Neural cell (in vitro differentiated cells): Measurements from ENCODE around the gene SOX12. TPM values are rescaled to one million over a fixed set of nuclear protein-coding genes. Genes with fewer than 3 reads are reported as not detected.

ENCODE experiments used
- H2AFZ ChIP-seq: fragments of 200-600, 300-800 bp; sonication (generic), shearing (Covaris generic); 2 replicates; pipeline ENCODE4 v1.6.0; 2014; ENCODE audit warnings: low read depth, mild to moderate bottlenecking, antibody characterized with exemption, low read length, moderate library complexity
- H3F3A ChIP-seq: fragments of 200-600 bp; shearing (Covaris generic); 2 replicates; pipeline ENCODE4 v1.6.1; 2016; ENCODE audit warnings: mild to moderate bottlenecking, moderate library complexity, mixed read lengths, antibody characterized with exemption, low read length; ENCODE audit not compliant: insufficient read depth, poor library complexity, severe bottlenecking
- H3K27ac ChIP-seq: fragments of 200-600, 300-800 bp; sonication (generic), shearing (Covaris generic); 2 replicates; pipeline ENCODE4 v1.5.1; 2014; ENCODE audit warnings: mild to moderate bottlenecking, low read length, moderate library complexity
- H3K27me3 ChIP-seq: fragments of 300-800, 200-600 bp; sonication (generic), shearing (Covaris generic); 2 replicates; pipeline ENCODE4 v1.6.0; 2014; ENCODE audit warnings: mild to moderate bottlenecking, low read depth, low read length, moderate library complexity; ENCODE audit not compliant: insufficient read depth
- H3K36me3 ChIP-seq: fragments of 300-800, 200-600 bp; sonication (generic), shearing (Covaris generic); 2 replicates; pipeline ENCODE4 v1.5.1; 2014; ENCODE audit warnings: mild to moderate bottlenecking, antibody characterized with exemption, low read length, moderate library complexity; ENCODE audit not compliant: insufficient read depth
- H3K4me2 ChIP-seq: fragments of 300-800, 200-600 bp; sonication (generic), shearing (Covaris generic); 2 replicates; pipeline ENCODE4 v1.6.0; 2014; ENCODE audit warnings: mild to moderate bottlenecking, low read length
- H3K4me3 ChIP-seq: fragments of 300-800, 200-600 bp; sonication (generic), shearing (Covaris generic); 2 replicates; pipeline ENCODE4 v1.5.1; 2014; ENCODE audit warnings: mild to moderate bottlenecking, low read length, moderate library complexity
- H3K79me2 ChIP-seq: fragments of 200-600 bp; shearing (Covaris generic); replicated peaks from 2 replicates; pipeline ENCODE4 v1.6.0; 2014; ENCODE audit warnings: mild to moderate bottlenecking, low read length, moderate library complexity; ENCODE audit not compliant: insufficient read depth
- H3K9ac ChIP-seq: fragments of 300-800, 200-600 bp; sonication (generic), shearing (Covaris generic); 2 replicates; pipeline ENCODE4 v1.6.1; 2016; ENCODE audit warnings: mild to moderate bottlenecking, low read length, mixed read lengths
- H3K9me2 ChIP-seq: fragments of 200-600 bp; shearing (Covaris generic); 2 replicates; pipeline ENCODE4 v1.6.1; 2016; ENCODE audit warnings: mild to moderate bottlenecking, low read length, mixed read lengths; ENCODE audit not compliant: insufficient read depth
- H3K9me3 ChIP-seq: fragments of 200-600, 300-800 bp; sonication (generic), shearing (Covaris generic); 2 replicates; pipeline ENCODE4 v1.6.1; 2016; ENCODE audit warnings: mild to moderate bottlenecking, mixed run types, low read length, moderate library complexity, mixed read lengths
- H4K20me1 ChIP-seq: fragments of 200-600 bp; shearing (Covaris generic); 2 replicates; pipeline ENCODE4 v1.6.1; 2016; ENCODE audit warnings: mild to moderate bottlenecking, mixed run types; ENCODE audit not compliant: insufficient read depth
- EP300 ChIP-seq: fragments of 450-650 bp; conservative IDR thresholded peaks from 2 replicates; pipeline ENCODE4 v1.6.1; 2014; ENCODE audit warnings: antibody characterized with exemption, mild to moderate bottlenecking, moderate library complexity; ENCODE audit not compliant: poor library complexity, severe bottlenecking
- EZH2 ChIP-seq: fragments of 200-600, 300-800 bp; shearing (Covaris generic), sonication (generic); IDR thresholded peaks from 2 replicates; pipeline ENCODE4 v1.6.1; 2014; ENCODE audit warnings: antibody characterized with exemption, low read length, borderline replicate concordance, mild to moderate bottlenecking; ENCODE audit not compliant: insufficient read depth, poor library complexity, severe bottlenecking
- MXI1 ChIP-seq: fragments of 450-650 bp; conservative IDR thresholded peaks from 2 replicates; pipeline ENCODE4 v1.6.1; 2014; ENCODE audit warnings: antibody characterized with exemption, mild to moderate bottlenecking; ENCODE audit not compliant: poor library complexity, severe bottlenecking
- POLR2AphosphoS5 ChIP-seq: IDR thresholded peaks from 2 replicates; pipeline ENCODE4 v1.6.1; 2012
- RAD21 ChIP-seq: fragments of 450-650 bp; conservative IDR thresholded peaks from 2 replicates; pipeline ENCODE4 v1.6.1; 2014; ENCODE audit warnings: antibody characterized with exemption, mild to moderate bottlenecking, moderate library complexity
- SMC3 ChIP-seq: fragments of 450-650 bp; conservative IDR thresholded peaks from 2 replicates; pipeline ENCODE4 v1.6.1; 2014; ENCODE audit warnings: antibody characterized with exemption, mild to moderate bottlenecking, moderate library complexity; ENCODE audit not compliant: poor library complexity
- TAF1 ChIP-seq: IDR thresholded peaks from 2 replicates; pipeline ENCODE4 v1.6.1; 2012; ENCODE audit warnings: low read depth
- polyA plus RNA-seq: library from polyadenylated mRNA; depleted of rRNA; stranded (reverse); fragments of >200 nt; gene quantifications from 2 replicates; pipeline ENCODE4 v1.2.3, GENCODE V29; 2014
- TF ChIP-seq, protein P1 (sequence below): fragments of 450-650 bp; IDR thresholded peaks from 2 replicates; pipeline ENCODE4 v1.5.1; 2014; ENCODE audit warnings: antibody characterized with exemption, mild to moderate bottlenecking, moderate library complexity; ENCODE audit not compliant: poor library complexity, severe bottlenecking
- TF ChIP-seq, protein P2 (sequence below): IDR thresholded peaks from 2 replicates; pipeline ENCODE4 v1.6.1; 2012; ENCODE audit warnings: borderline replicate concordance

SOX12 gene
- polyA plus RNA-seq, 1 donor from 2014 or later, result 6.8 TPM

DNA sequence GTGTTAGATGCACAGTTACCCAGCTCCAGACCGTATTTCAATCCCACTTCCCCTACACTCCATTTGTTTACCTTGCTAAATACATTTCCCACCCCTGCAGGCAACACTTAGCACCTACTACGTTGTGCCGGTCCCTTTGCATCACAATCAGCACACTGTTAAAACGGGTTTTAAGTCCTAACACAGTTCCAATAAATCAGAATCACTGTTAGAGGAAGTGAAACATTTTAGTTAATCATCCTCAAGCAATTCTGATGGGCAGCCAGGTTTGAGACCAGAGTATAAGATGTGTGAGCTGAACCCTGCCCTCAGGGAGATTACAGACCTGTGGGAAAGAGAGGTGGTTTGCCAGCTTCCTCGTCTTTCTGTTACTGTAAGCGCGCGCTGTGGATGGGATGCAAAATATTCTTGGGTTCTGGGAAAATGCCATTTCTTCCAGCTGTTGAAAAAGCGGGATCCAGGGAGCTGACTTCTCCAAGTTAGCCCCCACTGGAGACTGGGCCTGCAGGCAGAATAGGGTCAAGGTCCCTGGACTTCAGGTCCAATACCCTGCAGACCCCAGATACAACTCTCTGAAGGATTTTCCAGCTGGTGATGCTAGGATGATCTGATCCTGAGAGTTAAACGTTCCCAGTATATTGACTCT lies 24.9 kb upstream of the SOX12 start:
- Histone ChIP-seq H3F3A (peaks cover 3% of the 10 kb centered on the region), H4K20me1 (no peaks in the 10 kb centered on the region), H3K79me2 (peaks cover 37% of the 10 kb centered on the region), H3K27ac (no peak overlapping the region), H3K4me2 (peak overlapping the region; percentile 98), H3K27me3 (no peaks in the 10 kb centered on the region), H3K4me3 (peak overlapping the region; percentile 100), H3K36me3 (no peaks in the 10 kb centered on the region), H3K9me3 (no peaks in the 10 kb centered on the region), H3K9ac (no peak overlapping the region), H2AFZ (no peak overlapping the region), H3K9me2 (no peaks in the 10 kb centered on the region)
- TF ChIP-seq EZH2 (no peak), POLR2AphosphoS5 (no peak), MXI1 (no peak)
- TF ChIP-seq, protein P1, sequence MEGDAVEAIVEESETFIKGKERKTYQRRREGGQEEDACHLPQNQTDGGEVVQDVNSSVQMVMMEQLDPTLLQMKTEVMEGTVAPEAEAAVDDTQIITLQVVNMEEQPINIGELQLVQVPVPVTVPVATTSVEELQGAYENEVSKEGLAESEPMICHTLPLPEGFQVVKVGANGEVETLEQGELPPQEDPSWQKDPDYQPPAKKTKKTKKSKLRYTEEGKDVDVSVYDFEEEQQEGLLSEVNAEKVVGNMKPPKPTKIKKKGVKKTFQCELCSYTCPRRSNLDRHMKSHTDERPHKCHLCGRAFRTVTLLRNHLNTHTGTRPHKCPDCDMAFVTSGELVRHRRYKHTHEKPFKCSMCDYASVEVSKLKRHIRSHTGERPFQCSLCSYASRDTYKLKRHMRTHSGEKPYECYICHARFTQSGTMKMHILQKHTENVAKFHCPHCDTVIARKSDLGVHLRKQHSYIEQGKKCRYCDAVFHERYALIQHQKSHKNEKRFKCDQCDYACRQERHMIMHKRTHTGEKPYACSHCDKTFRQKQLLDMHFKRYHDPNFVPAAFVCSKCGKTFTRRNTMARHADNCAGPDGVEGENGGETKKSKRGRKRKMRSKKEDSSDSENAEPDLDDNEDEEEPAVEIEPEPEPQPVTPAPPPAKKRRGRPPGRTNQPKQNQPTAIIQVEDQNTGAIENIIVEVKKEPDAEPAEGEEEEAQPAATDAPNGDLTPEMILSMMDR, result no peak

DNA sequence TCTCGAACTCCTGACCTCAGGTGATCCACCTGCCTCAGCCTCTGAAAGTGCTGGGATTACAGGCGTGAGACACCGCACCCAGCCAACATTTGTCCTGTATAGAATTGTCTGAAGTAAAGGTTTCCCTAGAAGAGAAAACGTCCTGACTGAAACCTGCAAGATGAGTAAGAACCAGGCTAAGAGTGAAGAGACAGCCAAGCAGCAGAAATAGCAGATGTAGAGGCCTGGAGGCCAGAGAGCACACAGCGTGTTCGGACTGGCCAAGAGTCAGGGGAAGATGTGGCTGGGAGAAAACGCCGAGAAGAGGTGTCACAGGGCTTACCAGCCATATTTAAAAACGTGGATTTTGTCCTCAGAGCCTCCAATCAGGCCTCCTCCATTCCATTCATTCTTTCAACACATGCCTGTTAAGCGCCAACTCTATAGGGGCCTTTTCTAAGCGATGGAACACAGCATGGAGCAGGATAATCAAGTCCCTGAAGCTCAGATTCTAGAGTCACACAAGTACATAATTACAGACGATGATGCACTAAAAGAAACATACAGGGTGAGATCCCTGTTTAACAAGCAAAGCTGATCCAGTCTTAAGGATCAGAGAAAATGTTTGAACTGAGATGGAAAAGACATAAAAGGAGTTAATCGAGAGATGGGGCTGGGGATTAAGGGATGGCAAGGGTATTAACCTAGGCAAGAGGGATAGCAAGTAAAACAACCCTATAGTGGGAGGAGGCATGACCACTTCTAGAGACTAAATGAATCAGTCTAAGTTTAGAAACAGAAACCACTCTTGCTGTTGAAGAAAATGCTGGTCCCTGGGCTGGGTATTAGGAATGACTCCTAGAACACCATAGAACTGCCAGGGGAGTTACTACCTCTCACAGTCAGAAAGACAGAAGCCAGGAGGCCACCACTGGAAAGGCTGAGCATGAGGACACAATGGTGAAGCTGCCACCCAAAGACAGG lies 23.2 kb upstream of the SOX12 start:
- TF ChIP-seq MXI1, result no peak
- TF ChIP-seq EP300, result no peak
- TF ChIP-seq, protein P1, result no peak
- TF ChIP-seq POLR2AphosphoS5, result no peak
- no peak for TF ChIP-seq EZH2
- TF ChIP-seq, protein P2, sequence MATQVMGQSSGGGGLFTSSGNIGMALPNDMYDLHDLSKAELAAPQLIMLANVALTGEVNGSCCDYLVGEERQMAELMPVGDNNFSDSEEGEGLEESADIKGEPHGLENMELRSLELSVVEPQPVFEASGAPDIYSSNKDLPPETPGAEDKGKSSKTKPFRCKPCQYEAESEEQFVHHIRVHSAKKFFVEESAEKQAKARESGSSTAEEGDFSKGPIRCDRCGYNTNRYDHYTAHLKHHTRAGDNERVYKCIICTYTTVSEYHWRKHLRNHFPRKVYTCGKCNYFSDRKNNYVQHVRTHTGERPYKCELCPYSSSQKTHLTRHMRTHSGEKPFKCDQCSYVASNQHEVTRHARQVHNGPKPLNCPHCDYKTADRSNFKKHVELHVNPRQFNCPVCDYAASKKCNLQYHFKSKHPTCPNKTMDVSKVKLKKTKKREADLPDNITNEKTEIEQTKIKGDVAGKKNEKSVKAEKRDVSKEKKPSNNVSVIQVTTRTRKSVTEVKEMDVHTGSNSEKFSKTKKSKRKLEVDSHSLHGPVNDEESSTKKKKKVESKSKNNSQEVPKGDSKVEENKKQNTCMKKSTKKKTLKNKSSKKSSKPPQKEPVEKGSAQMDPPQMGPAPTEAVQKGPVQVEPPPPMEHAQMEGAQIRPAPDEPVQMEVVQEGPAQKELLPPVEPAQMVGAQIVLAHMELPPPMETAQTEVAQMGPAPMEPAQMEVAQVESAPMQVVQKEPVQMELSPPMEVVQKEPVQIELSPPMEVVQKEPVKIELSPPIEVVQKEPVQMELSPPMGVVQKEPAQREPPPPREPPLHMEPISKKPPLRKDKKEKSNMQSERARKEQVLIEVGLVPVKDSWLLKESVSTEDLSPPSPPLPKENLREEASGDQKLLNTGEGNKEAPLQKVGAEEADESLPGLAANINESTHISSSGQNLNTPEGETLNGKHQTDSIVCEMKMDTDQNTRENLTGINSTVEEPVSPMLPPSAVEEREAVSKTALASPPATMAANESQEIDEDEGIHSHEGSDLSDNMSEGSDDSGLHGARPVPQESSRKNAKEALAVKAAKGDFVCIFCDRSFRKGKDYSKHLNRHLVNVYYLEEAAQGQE, result no peak
- no peak for TF ChIP-seq RAD21
- TF ChIP-seq SMC3, result no peak
- no peak for TF ChIP-seq TAF1
- H3K9me3 ChIP-seq, result no peaks in the 10 kb centered on the region
- H3K4me3 ChIP-seq, result no peak overlapping the region
- H3K27me3 ChIP-seq, result no peaks in the 10 kb centered on the region
- peaks cover 31% of the 10 kb centered on the region for H3K79me2 ChIP-seq
- H3K9ac ChIP-seq, result no peak overlapping the region
- no peaks in the 10 kb centered on the region for H4K20me1 ChIP-seq
- H3K4me2 ChIP-seq, result no peak overlapping the region
- no peaks in the 10 kb centered on the region for H3F3A ChIP-seq
- H3K9me2 ChIP-seq, result no peaks in the 10 kb centered on the region
- no peak overlapping the region for H3K27ac ChIP-seq
- no peaks in the 10 kb centered on the region for H3K36me3 ChIP-seq
- H2AFZ ChIP-seq, result no peak overlapping the region
